CD4-positive, alpha-beta memory T cell (primary cell): ENCODE results near the gene CCNG1. TPM values are rescaled to one million over a fixed set of nuclear protein-coding genes. Genes with fewer than 3 reads are reported as not detected.

Experiments used
- polyA plus RNA-seq, 2 donors: library from polyadenylated mRNA; unstranded; fragments of 300-500 nt; fragmentation: Illumina TruSeq; gene quantifications; one replicate each; pipeline ENCODE4 v1.2.3, GENCODE V29; 2021
- total RNA-seq, 2 experiments: library from RNA; stranded (reverse); gene quantifications; one replicate each; pipeline ENCODE4 v1.2.3, GENCODE V29; 2021

Gene CCNG1
- total and polyA plus RNA-seq, 4 experiments from 2014 or later = 112 to 205 (median 133) TPM

Other genes with a start within 250 kb of the CCNG1 start
- 10 to 100 TPM; 26.0 to 26.4 TPM for gene NUDCD2, start 22.5 kb downstream of the CCNG1 start, total RNA-seq
- 10 to 100 TPM; 61.5 to 62.0 TPM for gene NUDCD2, start 22.5 kb downstream of the CCNG1 start, polyA plus RNA-seq
- gene HMMR, start 23.0 kb downstream of the CCNG1 start, total RNA-seq = under 1 TPM; 0.11 to 0.15 TPM
- under 1 TPM in 1 of 2 donors, not detected in 1; 0.42 TPM for gene HMMR, start 23.0 kb downstream of the CCNG1 start, polyA plus RNA-seq
- gene MAT2B, start 68.0 kb downstream of the CCNG1 start, total RNA-seq = 100 to 1,000 TPM; 150 to 157 TPM
- 100 to 1,000 TPM; 282 to 420 TPM for gene MAT2B, start 68.0 kb downstream of the CCNG1 start, polyA plus RNA-seq